ENCODE results near the gene CHIA.

CHIA gene

DNA sequence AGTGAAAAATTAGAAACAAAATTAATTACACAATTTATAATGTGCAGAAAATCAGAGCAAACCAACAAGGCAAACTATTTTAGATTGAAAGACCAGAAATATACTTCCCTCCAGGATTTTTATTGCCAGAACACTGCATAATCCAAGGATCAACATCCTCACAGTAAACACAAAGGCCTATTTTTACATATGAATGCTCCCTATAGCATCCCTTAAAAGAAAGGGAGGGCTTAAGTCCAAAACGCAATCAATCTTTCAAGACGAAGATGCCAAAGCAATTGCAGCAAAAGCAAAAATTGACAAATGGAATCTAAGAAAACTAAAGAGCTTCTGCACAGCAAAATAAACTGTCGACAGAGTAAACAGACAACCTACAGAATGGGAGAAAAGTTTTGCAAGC, 18.6 kb upstream of the CHIA start:
- Mint-ChIP-seq H3K4me1 (peaks cover 20% of the 10 kb centered on the region), H3K4me3 (no peak overlapping the region), H3K36me3 (peaks cover 4% of the 10 kb centered on the region), H3K27me3 (peaks cover 39% of the 10 kb centered on the region), H3K27ac (no peak overlapping the region), H3K9me3 (no peaks in the 10 kb centered on the region)
- CTCF ChIA-PET = interaction anchor here (1.2 to 1.9 kb wide), 2 partner anchors 49 to 68 kb away, joined by 3 to 5 read pairs; no protein-coding TSS in a partner anchor
- DNase-seq = no peak

GRCh38 chr1:111274653-111275052, 16.0 kb upstream of the CHIA start:
- no peak for DNase-seq
- Mint-ChIP-seq H3K36me3 (peaks cover 4% of the 10 kb centered on the region), H3K4me1 (peaks cover 20% of the 10 kb centered on the region), H3K4me3 (no peak overlapping the region), H3K9me3 (no peaks in the 10 kb centered on the region), H3K27ac (peak overlapping the region; percentile 8), H3K27me3 (peaks cover 31% of the 10 kb centered on the region)
- CTCF ChIA-PET = interaction anchor here (1.2 to 1.4 kb wide), 2 partner anchors 60 to 126 kb away, joined by 3 read pairs; no protein-coding TSS in a partner anchor

DNA sequence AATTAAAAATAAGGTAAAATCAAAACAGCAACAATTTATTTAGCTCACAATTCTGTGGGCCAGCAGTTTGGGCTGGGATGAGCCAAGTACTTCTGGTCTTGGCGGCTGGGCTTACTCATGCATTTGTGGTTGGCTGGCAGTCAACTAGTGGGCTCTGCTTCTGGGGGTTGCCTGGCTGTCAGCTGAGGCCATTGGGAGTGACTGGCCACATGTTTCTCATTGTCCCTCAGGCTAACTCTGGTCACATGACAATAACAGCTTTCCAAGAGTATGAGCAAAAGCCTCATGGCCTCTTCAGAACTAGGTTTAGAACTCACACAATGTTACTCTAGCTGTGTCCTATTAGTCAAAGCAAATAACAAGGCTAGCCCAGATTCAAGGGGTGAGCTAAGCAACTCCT, 15.6 kb upstream of the CHIA start:
- no peak overlapping the region for H3K4me3 Mint-ChIP-seq
- peak overlapping the region; percentile 8 for H3K27ac Mint-ChIP-seq
- CTCF ChIA-PET = interaction anchor here (1.2 to 1.4 kb wide), 2 partner anchors 59 to 125 kb away, joined by 3 read pairs; no protein-coding TSS in a partner anchor
- no peak for DNase-seq
- H3K27me3 Mint-ChIP-seq = peaks cover 28% of the 10 kb centered on the region
- H3K9me3 Mint-ChIP-seq = no peaks in the 10 kb centered on the region
- peaks cover 4% of the 10 kb centered on the region for H3K36me3 Mint-ChIP-seq
- peaks cover 20% of the 10 kb centered on the region for H3K4me1 Mint-ChIP-seq

- Mint-ChIP-seq H3K27me3 (peaks cover 19% of the 10 kb centered on the region), H3K4me3 (no peak overlapping the region), H3K9me3 (no peaks in the 10 kb centered on the region), H3K4me1 (peaks cover 19% of the 10 kb centered on the region), H3K27ac (no peak overlapping the region), H3K36me3 (peaks cover 3% of the 10 kb centered on the region)
- DNase-seq = no peak
- CTCF ChIA-PET = no interaction called here
Measured at GRCh38 chr1:111275780-111276433, 14.7 kb upstream of the CHIA start.

- H3K27me3 Mint-ChIP-seq = peaks cover 5% of the 10 kb centered on the region
- peaks cover 12% of the 10 kb centered on the region for H3K4me1 Mint-ChIP-seq
- CTCF ChIA-PET = no interaction called here
- no peaks in the 10 kb centered on the region for H3K36me3 Mint-ChIP-seq
- no peak for DNase-seq
- no peak overlapping the region for H3K4me3 Mint-ChIP-seq
- no peak overlapping the region for H3K27ac Mint-ChIP-seq
- H3K9me3 Mint-ChIP-seq = no peaks in the 10 kb centered on the region
Measured at GRCh38 chr1:111279144-111279543, 11.5 kb upstream of the CHIA start.

DNA sequence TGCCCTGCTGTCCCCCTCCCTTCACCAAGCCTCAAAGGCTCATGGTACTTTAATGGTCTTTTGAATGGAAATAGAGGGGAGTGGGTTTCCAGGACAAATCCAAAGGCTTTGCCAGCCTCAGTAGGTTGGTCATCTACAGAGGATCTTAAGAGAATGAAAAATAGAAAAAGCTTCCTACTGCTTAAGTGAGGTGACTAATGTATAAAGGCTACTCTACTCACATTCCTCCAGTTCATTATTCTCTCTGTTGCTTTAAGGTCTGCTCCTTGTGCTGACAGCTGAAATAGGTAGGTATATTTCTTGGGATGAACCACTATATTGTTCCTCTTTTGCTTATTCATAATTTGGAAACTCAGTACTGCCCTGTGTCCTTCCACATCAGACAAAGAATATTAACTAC, 10.4 kb upstream of the CHIA start:
- DNase-seq = no peak

DNA sequence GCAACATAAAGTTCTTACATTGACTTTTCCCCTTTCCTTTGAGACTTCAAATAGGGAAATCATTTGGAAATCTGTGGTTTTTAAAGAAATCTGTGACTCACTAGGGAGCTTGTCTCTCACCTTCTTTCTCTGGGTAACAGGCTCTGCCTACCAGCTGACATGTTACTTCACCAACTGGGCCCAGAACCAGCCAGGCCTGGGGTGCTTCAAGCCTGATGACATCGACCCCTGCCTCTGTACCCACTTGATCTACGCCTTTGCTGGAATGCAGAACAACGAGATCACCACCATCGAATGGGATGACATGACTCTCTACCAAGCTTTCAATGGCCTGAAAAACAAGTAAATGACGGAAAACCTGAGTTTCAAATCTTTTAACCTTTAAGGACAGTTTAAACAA, 9.2 kb upstream of the CHIA start:
- Mint-ChIP-seq H3K9me3 (no peaks in the 10 kb centered on the region), H3K27me3 (peaks cover 5% of the 10 kb centered on the region), H3K4me3 (no peak overlapping the region), H3K4me1 (no peaks in the 10 kb centered on the region), H3K36me3 (no peaks in the 10 kb centered on the region), H3K27ac (no peak overlapping the region)
- DNase-seq = no peak
- CTCF ChIA-PET = no interaction called here

More for the DNA sequence above, 10.4 kb upstream of the CHIA start:
- Mint-ChIP-seq H3K4me3 (no peak overlapping the region), H3K27ac (no peak overlapping the region), H3K4me1 (peaks cover 4% of the 10 kb centered on the region), H3K9me3 (no peaks in the 10 kb centered on the region), H3K27me3 (peaks cover 5% of the 10 kb centered on the region), H3K36me3 (no peaks in the 10 kb centered on the region)
- CTCF ChIA-PET = no interaction called here

DNA sequence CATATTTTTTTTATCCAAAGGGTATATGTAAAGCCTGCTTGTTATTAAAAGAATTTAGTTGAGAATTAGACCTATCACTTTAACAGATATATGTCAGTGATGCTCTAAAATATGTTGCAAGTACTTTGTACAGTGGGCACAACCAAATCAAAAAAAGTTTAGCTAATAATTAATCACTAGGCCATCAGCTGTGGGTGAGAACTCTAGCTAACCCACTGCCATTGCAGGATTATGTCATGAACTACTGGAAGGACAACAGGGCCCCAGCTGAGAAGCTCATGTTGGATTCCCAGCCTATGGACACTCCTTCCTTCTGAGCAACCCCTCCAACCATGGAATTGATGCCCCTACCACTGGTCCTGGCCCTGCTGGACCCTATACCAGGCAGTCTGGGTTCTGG, 6.8 kb upstream of the CHIA start:
- H3K36me3 Mint-ChIP-seq = no peaks in the 10 kb centered on the region
- H3K4me3 Mint-ChIP-seq = no peak overlapping the region
- no peaks in the 10 kb centered on the region for H3K9me3 Mint-ChIP-seq
- H3K4me1 Mint-ChIP-seq = no peaks in the 10 kb centered on the region
- H3K27ac Mint-ChIP-seq = no peak overlapping the region
- CTCF ChIA-PET = no interaction called here
- H3K27me3 Mint-ChIP-seq = peaks cover 5% of the 10 kb centered on the region
- DNase-seq = no peak

DNA sequence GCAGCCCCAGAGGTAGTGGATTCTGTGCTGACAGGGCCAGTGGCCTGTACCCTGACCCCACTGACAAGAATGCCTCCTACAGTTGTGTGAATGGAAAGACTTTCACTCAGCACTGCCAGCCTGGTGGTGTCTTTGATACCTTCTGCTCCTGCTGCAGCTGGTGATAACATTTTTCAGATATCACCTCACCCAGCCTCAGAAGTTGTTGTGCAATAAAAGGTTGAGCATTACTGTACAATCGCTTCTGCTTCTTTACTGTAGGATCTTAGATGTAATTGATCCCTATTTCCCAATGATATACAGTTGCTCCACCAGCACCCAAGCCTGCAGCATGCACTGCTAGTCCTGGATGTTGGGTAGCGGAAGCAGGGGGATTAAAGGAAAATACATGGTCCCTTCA, 4.8 kb upstream of the CHIA start:
- Mint-ChIP-seq H3K4me1 (no peaks in the 10 kb centered on the region), H3K4me3 (no peak overlapping the region), H3K27me3 (no peaks in the 10 kb centered on the region), H3K27ac (no peak overlapping the region), H3K9me3 (no peaks in the 10 kb centered on the region), H3K36me3 (no peaks in the 10 kb centered on the region)
- DNase-seq = no peak
- CTCF ChIA-PET = no interaction called here

- no peaks in the 10 kb centered on the region for H3K9me3 Mint-ChIP-seq
- no peak overlapping the region for H3K4me3 Mint-ChIP-seq
- no peaks in the 10 kb centered on the region for H3K27me3 Mint-ChIP-seq
- H3K27ac Mint-ChIP-seq = no peak overlapping the region
- CTCF ChIA-PET = no interaction called here
- DNase-seq = no peak
- no peaks in the 10 kb centered on the region for H3K36me3 Mint-ChIP-seq
- H3K4me1 Mint-ChIP-seq = no peaks in the 10 kb centered on the region
Measured at GRCh38 chr1:111286912-111287311, 3.7 kb upstream of the CHIA start.

DNA sequence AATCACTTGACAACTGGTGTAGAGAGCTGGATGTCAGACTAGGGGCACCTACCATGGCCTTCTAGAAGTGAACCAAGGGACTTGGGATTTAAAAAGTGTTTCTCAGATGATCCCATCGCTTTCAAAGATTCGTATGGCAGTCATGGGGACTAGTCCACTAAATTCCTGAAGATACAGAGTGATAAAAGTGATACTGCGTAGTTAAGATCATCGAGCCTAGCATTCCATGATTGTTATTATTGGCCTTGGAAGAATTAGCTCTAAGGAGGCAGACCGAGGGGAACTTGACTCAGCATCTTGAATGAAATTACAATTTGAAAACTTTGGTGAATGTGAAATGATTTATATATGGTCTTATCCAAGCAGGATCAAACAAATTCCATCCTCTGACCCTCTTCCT, 1.3 kb upstream of the CHIA start:
- no peak overlapping the region for H3K4me3 Mint-ChIP-seq
- H3K9me3 Mint-ChIP-seq = no peaks in the 10 kb centered on the region
- no peak overlapping the region for H3K27ac Mint-ChIP-seq
- H3K36me3 Mint-ChIP-seq = no peaks in the 10 kb centered on the region
- no peak for DNase-seq
- CTCF ChIA-PET = no interaction called here
- no peaks in the 10 kb centered on the region for H3K4me1 Mint-ChIP-seq
- no peaks in the 10 kb centered on the region for H3K27me3 Mint-ChIP-seq

DNA sequence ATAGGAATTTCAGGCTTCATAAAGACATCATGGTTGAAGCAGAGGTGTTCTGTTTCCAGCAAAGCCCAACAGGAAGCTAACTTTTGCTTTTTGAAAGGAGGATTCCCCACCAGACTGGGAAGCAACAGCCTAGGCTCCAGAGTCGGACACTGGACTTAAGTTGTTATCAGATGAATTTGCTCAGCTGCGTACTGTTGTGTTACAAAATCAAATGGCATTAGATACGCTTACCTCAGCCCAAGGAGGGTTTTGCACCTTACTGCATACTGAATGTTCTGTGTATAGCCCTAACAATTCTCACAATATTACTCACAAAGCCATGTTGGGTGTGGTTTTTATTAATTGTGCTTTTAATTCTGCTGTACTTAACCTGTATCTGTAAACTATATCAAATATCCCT, 547 bp upstream of the CHIA start:
- no peak for DNase-seq
- H3K4me3 Mint-ChIP-seq = no peak overlapping the region

DNA sequence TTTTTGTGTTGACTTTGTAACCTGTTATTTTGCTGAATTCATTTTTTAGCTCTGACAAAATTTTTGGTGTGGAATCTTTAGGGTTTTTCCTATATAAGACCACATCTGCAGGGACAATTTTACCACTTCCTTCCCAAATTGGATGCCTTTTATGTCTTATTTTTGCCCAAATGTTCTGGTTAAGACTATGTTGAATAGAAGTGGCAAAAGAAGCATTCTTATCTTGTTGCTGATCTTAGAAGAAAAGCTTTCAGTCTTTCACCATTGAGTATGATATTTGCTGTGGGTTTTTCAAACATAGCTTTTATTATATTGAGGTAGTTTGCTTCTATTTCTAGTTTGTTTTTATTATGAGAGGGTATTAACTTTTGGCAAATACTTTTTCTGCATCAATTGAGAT, 3.7 kb downstream of the CHIA start:
- no peak overlapping the region for H3K4me3 Mint-ChIP-seq
- H3K4me1 Mint-ChIP-seq = no peaks in the 10 kb centered on the region
- no peaks in the 10 kb centered on the region for H3K36me3 Mint-ChIP-seq
- peaks cover 5% of the 10 kb centered on the region for H3K9me3 Mint-ChIP-seq
- no peak for DNase-seq
- H3K27me3 Mint-ChIP-seq = peaks cover 7% of the 10 kb centered on the region
- CTCF ChIA-PET = no interaction called here
- H3K27ac Mint-ChIP-seq = no peak overlapping the region

More for the DNA sequence above, 547 bp upstream of the CHIA start:
- no peak overlapping the region for H3K27ac Mint-ChIP-seq
- no peaks in the 10 kb centered on the region for H3K4me1 Mint-ChIP-seq
- no peaks in the 10 kb centered on the region for H3K9me3 Mint-ChIP-seq
- CTCF ChIA-PET = no interaction called here
- no peaks in the 10 kb centered on the region for H3K27me3 Mint-ChIP-seq
- H3K36me3 Mint-ChIP-seq = no peaks in the 10 kb centered on the region

- no peak overlapping the region for H3K4me3 Mint-ChIP-seq
- H3K27ac Mint-ChIP-seq = no peak overlapping the region
Measured at GRCh38 chr1:111302374-111302773, 11.7 kb downstream of the CHIA start.

DNA sequence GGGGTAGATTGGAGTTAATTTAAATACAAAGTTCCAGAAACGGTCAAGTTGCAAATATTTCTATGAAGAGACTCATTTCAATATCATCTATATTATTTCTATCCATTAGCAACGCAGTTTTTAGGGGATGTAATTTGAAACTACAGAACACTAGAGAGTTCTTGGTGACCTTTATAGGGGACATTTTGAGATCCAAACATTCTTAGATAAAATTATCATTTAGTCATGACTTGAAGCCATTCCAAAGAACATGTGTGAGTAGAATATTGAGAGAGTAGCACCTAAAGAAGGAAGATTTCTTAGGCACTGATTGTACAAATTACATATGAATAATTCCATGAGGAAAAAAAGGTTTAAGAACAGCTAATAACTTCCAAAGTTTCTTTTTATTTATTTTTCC, 19.0 kb downstream of the CHIA start:
- Mint-ChIP-seq H3K27me3 (peaks cover 14% of the 10 kb centered on the region), H3K27ac (no peak overlapping the region)
- CTCF ChIA-PET = no interaction called here

More at GRCh38 chr1:111302374-111302773, 11.7 kb downstream of the CHIA start:
- peaks cover 5% of the 10 kb centered on the region for H3K36me3 Mint-ChIP-seq
- peaks cover 20% of the 10 kb centered on the region for H3K9me3 Mint-ChIP-seq
- CTCF ChIA-PET = no interaction called here
- no peaks in the 10 kb centered on the region for H3K4me1 Mint-ChIP-seq
- DNase-seq = no peak
- H3K27me3 Mint-ChIP-seq = peaks cover 6% of the 10 kb centered on the region

More for the DNA sequence above, 19.0 kb downstream of the CHIA start:
- Mint-ChIP-seq H3K36me3 (peaks cover 2% of the 10 kb centered on the region), H3K4me3 (no peak overlapping the region), H3K4me1 (no peaks in the 10 kb centered on the region), H3K9me3 (peaks cover 5% of the 10 kb centered on the region)
- DNase-seq = no peak

Data from activated naive CD4-positive, alpha-beta T cell treated with anti-CD3 and anti-CD28 coated beads, Interleukin-2, amount 10 ng/mL, durations not matched to agents 7 days and 5 days (primary cell).